GM12878 (cell line): ENCODE measurements around the gene NR2F1. TPM values are rescaled to one million over a fixed set of nuclear protein-coding genes. Genes with fewer than 3 reads are reported as not detected.

ENCODE experiments used
- ATAC-seq: fragments of 200-7000 bp; cut with Tn5 transposase; 3 replicates; pipeline ENCODE4 v1.9.1; 2020; ENCODE audit warnings: mild to moderate bottlenecking, moderate library complexity
- BruUV-seq: library from RNA; stranded (reverse); fragments of 400-500 nt; replicated peaks from 2 replicates; lab custom pipeline; 2021; lab: Mats Ljungman, UMichigan
- CTCF ChIA-PET: fragments of 300-600 bp; sonication (Branson Sonifier 250); formaldehyde crosslinking; extraction: SDS; loops from one replicate; lab custom pipeline; 2021; ENCODE audit warnings: inconsistent platforms; lab: Yijun Ruan, JAX
- POLR2A ChIA-PET: fragments of 350-600 bp; formaldehyde crosslinking; extraction: SDS; loops from one replicate; lab custom pipeline; 2021; ENCODE audit warnings: inconsistent platforms; lab: Charles Lee
- RAD21 ChIA-PET: fragments of 300-600 bp; sonication (Branson Sonifier 250); formaldehyde crosslinking; loops from one replicate; lab custom pipeline; 2023; ENCODE audit warnings: antibody characterized with exemption; ENCODE audit not compliant: unreplicated experiment; lab: Charles Lee
- SMC1A ChIA-PET: fragments of 300-600 bp; sonication (Branson Sonifier 250); formaldehyde crosslinking; loops from one replicate; lab custom pipeline; 2023; ENCODE audit not compliant: unreplicated experiment, uncharacterized antibody; lab: Charles Lee
- DNase-seq: peaks from one replicate; pipeline ENCODE4 v3.0.0-alpha.2; 2011; ENCODE audit warnings: low read depth, low spot score
- FAIRE-seq: peaks from 3 replicates; lab custom pipeline; 2011; peaks lifted over from hg19 to GRCh38; lab: Jason Lieb, UNC
- H2AFZ ChIP-seq: 2 replicates; pipeline ENCODE4 v1.6.0; 2011; ENCODE audit warnings: low read depth, low read length, control low read depth; ENCODE audit not compliant: control insufficient read depth
- H3K27ac ChIP-seq: 2 replicates; pipeline ENCODE4 v1.5.1; 2011; ENCODE audit warnings: control low read depth; ENCODE audit not compliant: control insufficient read depth, insufficient read depth
- H3K27me3 ChIP-seq, 2 experiments: replicated peaks in 1 of 2; 2 replicates each; pipeline versions ENCODE4 v1.6.0 to v1.6.1; 2011; ENCODE audit warnings: low read length in 1 of 2; ENCODE audit not compliant: control insufficient read depth in 2 of 2, insufficient read depth in 2 of 2
- H3K36me3 ChIP-seq, 2 experiments: 2 replicates each; pipeline ENCODE4 v1.5.1; 2011; ENCODE audit warnings: low read length in 1 of 2; ENCODE audit not compliant: control insufficient read depth in 2 of 2, insufficient read depth in 2 of 2
- H3K4me1 ChIP-seq: 2 replicates; pipeline ENCODE4 v1.6.1; 2011; ENCODE audit warnings: mild to moderate bottlenecking, low read length, moderate library complexity, mixed read lengths; ENCODE audit not compliant: control insufficient read depth, insufficient read depth
- H3K4me2 ChIP-seq: 2 replicates; pipeline ENCODE4 v1.6.0; 2011; ENCODE audit warnings: control low read depth; ENCODE audit not compliant: control insufficient read depth, insufficient read depth
- H3K4me3 ChIP-seq: fragments of 200-600 bp; sonication (generic); 2 replicates; pipeline ENCODE4 v1.5.1; 2016
- H3K79me2 ChIP-seq: 2 replicates; pipeline ENCODE4 v1.6.0; 2011; ENCODE audit warnings: low read length; ENCODE audit not compliant: control insufficient read depth, insufficient read depth
- H3K9ac ChIP-seq: 2 replicates; pipeline ENCODE4 v1.8.0; 2011; ENCODE audit warnings: low read length, control low read depth, mixed read lengths; ENCODE audit not compliant: control insufficient read depth, insufficient read depth
- H3K9me3 ChIP-seq: replicated peaks from 3 replicates; pipeline ENCODE4 v1.5.1; 2011; ENCODE audit warnings: mild to moderate bottlenecking, low read length; ENCODE audit not compliant: control insufficient read depth, insufficient read depth
- H4K20me1 ChIP-seq: 2 replicates; pipeline ENCODE4 v1.6.0; 2011; ENCODE audit not compliant: control insufficient read depth, insufficient read depth
- ATF2 ChIP-seq: IDR thresholded peaks from 2 replicates; pipeline ENCODE4 v1.6.1; 2012; ENCODE audit warnings: low read length, inconsistent platforms
- HSF1 ChIP-seq: fragments of 150-350 bp; IDR thresholded peaks from 2 replicates; pipeline ENCODE4 v1.6.1; 2014; ENCODE audit warnings: mild to moderate bottlenecking, low read depth, low read length
- MLLT1 ChIP-seq: fragments of 450-650 bp; IDR thresholded peaks from 2 replicates; pipeline ENCODE4 v1.6.1; 2016; ENCODE audit warnings: mild to moderate bottlenecking
- MYB ChIP-seq: fragments of 150-350 bp; IDR thresholded peaks from 2 replicates; pipeline ENCODE4 v1.6.1; 2014; ENCODE audit warnings: mild to moderate bottlenecking, low read depth, low read length, borderline replicate concordance
- NR2F1 ChIP-seq: fragments of 450-650 bp; conservative IDR thresholded peaks from 2 replicates; pipeline ENCODE4 v1.6.1; 2017; ENCODE audit warnings: mild to moderate bottlenecking
- POU2F2 ChIP-seq: IDR thresholded peaks from 3 replicates; pipeline ENCODE4 v1.6.1; 2011; ENCODE audit warnings: low read depth, mild to moderate bottlenecking, low read length, borderline replicate concordance
- SKIL ChIP-seq: fragments of 450-650 bp; IDR thresholded peaks from 2 replicates; pipeline ENCODE4 v1.6.1; 2017; ENCODE audit warnings: mild to moderate bottlenecking, low read depth, inconsistent platforms; ENCODE audit not compliant: poor library complexity, severe bottlenecking
- SP1 ChIP-seq: IDR thresholded peaks from one replicate; pipeline ENCODE4 v1.6.1; 2011; ENCODE audit warnings: low read depth, low read length
- SPI1 ChIP-seq: IDR thresholded peaks from 2 replicates; pipeline ENCODE4 v1.6.1; 2011; ENCODE audit warnings: low read depth, mild to moderate bottlenecking, low read length, moderate library complexity, borderline replicate concordance; ENCODE audit not compliant: insufficient read depth
- ZBTB4 ChIP-seq: fragments of 450-650 bp; formaldehyde crosslinking; IDR thresholded peaks from 2 replicates; pipeline ENCODE4 v1.4.0; 2022; ENCODE audit warnings: mild to moderate bottlenecking, moderate library complexity
- ZNF274 ChIP-seq: IDR thresholded peaks from one replicate; pipeline ENCODE4 v1.8.0; 2011; ENCODE audit not compliant: insufficient read length, insufficient read depth
- WGBS: methylation state at CpG from one replicate; pipeline ENCODE4 v1.1.6; 2016; ENCODE audit warnings: low lambda C conversion rate; ENCODE audit not compliant: insufficient replicate concordance, insufficient coverage; ENCODE audit errors: missing lambda C conversion rate; 5-methylcytosine and 5-hydroxymethylcytosine counted together
- in situ Hi-C: fragments of 300-500 bp; cut with MboI; formaldehyde crosslinking; loops from 9 replicates; pipeline ENCODE4 v1.14.3; 2018; ENCODE audit warnings: mixed read lengths
- intact Hi-C: fragments of 100-400 bp; cut with micrococcal nuclease; formaldehyde crosslinking; loops from one replicate; pipeline ENCODE4 v1.14.2; 2022; ENCODE audit not compliant: unreplicated experiment
- polyA plus RNA-seq, 11 experiments: library from polyadenylated mRNA; depleted of rRNA in 4 of 11; unstranded in 6 of 11; stranded (reverse) in 5 of 11; fragments of >200 nt; fragmentation: Nextera tagmentation in 4 of 11; fragmentation: Illumina TruSeq in 1 of 11; extraction: Ambion mirVana in 4 of 11; extraction: Trizol in 1 of 11; gene quantifications; 1 replicate in 1 of 11; 2 replicates in 10 of 11; pipeline versions ENCODE4 v1.2.1 to v1.2.3, GENCODE V29; 2011 to 2016; ENCODE audit warnings: inconsistent platforms in 2 of 11, missing spikeins in 2 of 11, low read depth in 1 of 11
- total RNA-seq, 4 experiments: library from RNA; depleted of rRNA in 3 of 4; stranded (reverse); fragments of >200 nt in 3 of 4; fragmentation: Illumina TruSeq in 1 of 4; extraction: Trizol in 1 of 4; gene quantifications; 2 replicates each; pipeline versions ENCODE4 v1.2.1 to v1.2.3, GENCODE V29; 2013 to 2021

Gene NR2F1
- total and polyA plus RNA-seq, 10 of the 15 experiments (the other 5 are each of a cell fraction or from before 2014, with no cell fraction given), result 0.04 to 0.79 (median 0.36) TPM; not detected in 7

GRCh38 chr5:93575461-93576414, 7.3 kb upstream of the NR2F1 start:
- Histone ChIP-seq H2AFZ (no peak overlapping the region), H3K27ac (no peak overlapping the region), H3K4me3 (no peak overlapping the region), H3K9ac (no peak overlapping the region), H3K36me3 (no peaks in the 10 kb centered on the region), H3K4me2 (no peak overlapping the region), H4K20me1 (no peaks in the 10 kb centered on the region), H3K79me2 (no peaks in the 10 kb centered on the region), H3K27me3 (peaks cover 23 to 49% of the 10 kb centered on the region in 2 experiments), H3K4me1 (peaks cover 10% of the 10 kb centered on the region), H3K9me3 (no peaks in the 10 kb centered on the region; the same call in 1 of the 3 replicates)
- BruUV-seq, result no TSS peak
- POLR2A ChIA-PET, result interaction anchor here (1.0 kb wide), 1 partner anchor 12 kb away, joined by 10 read pairs; no protein-coding TSS in a partner anchor
- CTCF ChIA-PET, result interaction anchor here (0.8 to 1.9 kb wide), 4 partner anchors 10 to 227 kb away, joined by 3 to 6 read pairs (median 3); no protein-coding TSS in a partner anchor
- DNase-seq (no peak), FAIRE-seq (peak; percentile 75), ATAC-seq (no peak)
- RAD21 ChIA-PET, result no interaction called here
- WGBS, result 14% methylated on average over 6 of the region's 6 CpGs
- SMC1A ChIA-PET, result no interaction called here
- intact Hi-C loops, result no loop called here
- in situ Hi-C loops, result loop anchor here (25.0 kb wide), 1 partner anchor 1112 kb away; no protein-coding TSS in a partner anchor
- TF ChIP-seq ZBTB4 (CRISPR knock-in tag) (no peak), SPI1 (no peak), MYB (no peak), NR2F1 (no peak), ZNF274 (no peak), ATF2 (no peak), POU2F2 (no peak), HSF1 (no peak), SKIL (no peak), MLLT1 (no peak), SP1 (no peak)
